A549 (cell line): ENCODE measurements around the gene TNIK. TPM values are rescaled to one million over a fixed set of nuclear protein-coding genes. Genes with fewer than 3 reads are reported as not detected.

Source experiments
- ATAC-seq, 2 experiments: fragments of 200-7000 bp in 1 of 2; fragments of >200 bp in 1 of 2; cut with Nextera tagmentation in 1 of 2; cut with Tn5 transposase in 1 of 2; 3 replicates each; pipeline versions ENCODE4 v1.8.0 to v1.9.1; 2018 to 2020; ENCODE audit warnings: mild to moderate bottlenecking in 1 of 2, moderate library complexity in 1 of 2
- CTCF ChIA-PET: fragments of 300-600 bp; sonication (Branson Sonifier 250); formaldehyde crosslinking; extraction: SDS; loops from one replicate; lab custom pipeline; 2021; ENCODE audit warnings: antibody characterized with exemption, inconsistent platforms; lab: Yijun Ruan, JAX
- POLR2A ChIA-PET: fragments of 350-600 bp; formaldehyde crosslinking; extraction: SDS; loops from one replicate; lab custom pipeline; 2021; ENCODE audit warnings: antibody characterized with exemption, inconsistent platforms; lab: Yijun Ruan, JAX
- DNase-seq, 2 experiments: peaks; one replicate each; pipeline versions ENCODE4 v3.0.0 to v3.0.0-alpha.2; 2011 to 2016; ENCODE audit warnings: low read depth in 1 of 2, low spot score in 1 of 2
- FAIRE-seq: peaks from 2 replicates; lab custom pipeline; 2011; peaks lifted over from hg19 to GRCh38; lab: Jason Lieb, UNC
- H3K27ac ChIP-seq, 2 experiments: fragments of >200 bp; sonication (Bioruptor Twin); formaldehyde crosslinking; 3 replicates each; pipeline ENCODE4 v1.5.1; 2016 to 2017
- H3K4me1 ChIP-seq: fragments of >200 bp; sonication (Bioruptor Twin); formaldehyde crosslinking; 3 replicates; pipeline ENCODE4 v1.6.1; 2016
- H3K4me2 ChIP-seq: fragments of >200 bp; sonication (Bioruptor Twin); formaldehyde crosslinking; 3 replicates; pipeline ENCODE4 v1.6.1; 2016
- H3K4me3 ChIP-seq: fragments of >200 bp; sonication (Bioruptor Twin); formaldehyde crosslinking; 3 replicates; pipeline ENCODE4 v1.5.1; 2016
- H3K9me3 ChIP-seq: fragments of >200 bp; sonication (Bioruptor Twin); formaldehyde crosslinking; 3 replicates; pipeline ENCODE4 v1.6.1; 2016
- BCL3 ChIP-seq: fragments of >200 bp; sonication (Bioruptor Twin); formaldehyde crosslinking; IDR thresholded peaks from 3 replicates; pipeline ENCODE4 v1.6.1; 2016
- CBX8 ChIP-seq: fragments of 200-600 bp; sonication (generic); IDR thresholded peaks from 2 replicates; pipeline ENCODE4 v1.6.1; 2016
- CHD2 ChIP-seq: fragments of 150-350 bp; IDR thresholded peaks from 2 replicates; pipeline ENCODE4 v1.6.1; 2014; ENCODE audit warnings: low read length; ENCODE audit not compliant: partially characterized antibody
- E2F6 ChIP-seq: IDR thresholded peaks from 2 replicates; pipeline ENCODE4 v1.6.1; 2012; ENCODE audit warnings: low read depth, borderline replicate concordance
- EHMT2 ChIP-seq: fragments of 200-600 bp; sonication (generic); IDR thresholded peaks from 2 replicates; pipeline ENCODE4 v1.6.1; 2016; ENCODE audit warnings: antibody characterized with exemption, low read depth, mild to moderate bottlenecking, moderate library complexity
- FOSL2 ChIP-seq, 2 experiments: fragments of 450-650 bp in 1 of 2; fragments of >200 bp in 1 of 2; sonication (Bioruptor Twin) in 1 of 2; formaldehyde crosslinking; IDR thresholded peaks; 2 replicates each; pipeline versions ENCODE4 v1.5.0 to v1.6.1; 2016 to 2020; ENCODE audit warnings: mild to moderate bottlenecking in 1 of 2, moderate library complexity in 1 of 2
- FOXS1 ChIP-seq: fragments of 250-450 bp; sonication (Bioruptor Pico); IDR thresholded peaks from 2 replicates; pipeline ENCODE4 v1.5.0; 2020; ENCODE audit warnings: mild to moderate bottlenecking, moderate library complexity
- GATA3 ChIP-seq: IDR thresholded peaks from 2 replicates; pipeline ENCODE4 v1.6.1; 2012; ENCODE audit warnings: borderline replicate concordance
- HES2 ChIP-seq: fragments of >200 bp; sonication (Bioruptor Twin); formaldehyde crosslinking; IDR thresholded peaks from 2 replicates; pipeline ENCODE4 v1.6.1; 2016
- HMGXB4 ChIP-seq: fragments of 250-450 bp; sonication (Bioruptor Pico); IDR thresholded peaks from 2 replicates; pipeline ENCODE4 v1.5.0; 2021; ENCODE audit warnings: mild to moderate bottlenecking, moderate library complexity, borderline replicate concordance
- HOXB13 ChIP-seq: fragments of 250-450 bp; sonication (Bioruptor Pico); IDR thresholded peaks from 2 replicates; pipeline ENCODE4 v1.5.0; 2020; ENCODE audit warnings: low read depth, mild to moderate bottlenecking, moderate library complexity
- HOXB5 ChIP-seq: fragments of 250-450 bp; sonication (Bioruptor Pico); IDR thresholded peaks from 2 replicates; pipeline ENCODE4 v1.5.0; 2020; ENCODE audit warnings: mild to moderate bottlenecking, moderate library complexity
- KDM5A ChIP-seq: fragments of 200-600 bp; sonication (generic); IDR thresholded peaks from 2 replicates; pipeline ENCODE4 v1.6.1; 2016; ENCODE audit warnings: antibody characterized with exemption, mild to moderate bottlenecking
- MAX ChIP-seq: IDR thresholded peaks from 2 replicates; pipeline ENCODE4 v1.6.1; 2012
- NFE2L2 ChIP-seq: fragments of 150-350 bp; conservative IDR thresholded peaks from 2 replicates; pipeline ENCODE4 v1.6.1; 2014; ENCODE audit warnings: low read length
- NPAS2 ChIP-seq: fragments of 250-450 bp; sonication (Bioruptor Pico); IDR thresholded peaks from 2 replicates; pipeline ENCODE4 v1.8.0; 2022; ENCODE audit warnings: mild to moderate bottlenecking, moderate library complexity, borderline replicate concordance
- NR3C1 ChIP-seq: fragments of >200 bp; sonication (Bioruptor Twin); formaldehyde crosslinking; IDR thresholded peaks from 3 replicates; pipeline ENCODE4 v1.6.1; 2017
- PHF8 ChIP-seq: fragments of 200-600 bp; sonication (generic); IDR thresholded peaks from 2 replicates; pipeline ENCODE4 v1.6.1; 2016; ENCODE audit warnings: low read depth, mild to moderate bottlenecking, antibody characterized with exemption, moderate library complexity, borderline replicate concordance
- POLR2A ChIP-seq: IDR thresholded peaks from 2 replicates; pipeline ENCODE4 v1.6.1; 2012; ENCODE audit warnings: mild to moderate bottlenecking, low read length
- POLR2AphosphoS2 ChIP-seq: conservative IDR thresholded peaks from 2 replicates; pipeline ENCODE4 v1.6.1; 2012; ENCODE audit warnings: low read length, improper control_type of control experiment, inconsistent platforms
- RARB ChIP-seq: fragments of 250-450 bp; sonication (Bioruptor Pico); IDR thresholded peaks from 2 replicates; pipeline ENCODE4 v1.8.0; 2021; ENCODE audit warnings: mild to moderate bottlenecking, moderate library complexity
- RFX5 ChIP-seq: fragments of 450-650 bp; IDR thresholded peaks from 2 replicates; pipeline ENCODE4 v1.7.1; 2014; ENCODE audit warnings: antibody characterized with exemption, mild to moderate bottlenecking, moderate library complexity
- SMC3 ChIP-seq: fragments of >200 bp; sonication (Bioruptor Twin); formaldehyde crosslinking; IDR thresholded peaks from 3 replicates; pipeline ENCODE4 v1.6.1; 2018; ENCODE audit warnings: inconsistent platforms
- SREBF2 ChIP-seq: fragments of 450-650 bp; IDR thresholded peaks from 2 replicates; pipeline ENCODE4 v1.6.1; 2014; ENCODE audit warnings: mild to moderate bottlenecking, moderate library complexity
- TFCP2L1 ChIP-seq: fragments of 250-450 bp; sonication (Bioruptor Pico); IDR thresholded peaks from 2 replicates; pipeline ENCODE4 v1.5.0; 2021; ENCODE audit warnings: mild to moderate bottlenecking
- TP53 ChIP-seq: fragments of 250-450 bp; sonication (Bioruptor Pico); IDR thresholded peaks from 2 replicates; pipeline ENCODE4 v1.5.0; 2021; ENCODE audit warnings: mild to moderate bottlenecking, moderate library complexity
- ZNF302 ChIP-seq: fragments of 250-450 bp; sonication (Bioruptor Pico); IDR thresholded peaks from 2 replicates; pipeline ENCODE4 v1.9.0; 2021; ENCODE audit warnings: inconsistent platforms, mild to moderate bottlenecking, moderate library complexity
- WGBS: methylation state at CpG from one replicate; pipeline ENCODE4 v1.1.6; 2017; ENCODE audit errors: missing lambda C conversion rate; 5-methylcytosine and 5-hydroxymethylcytosine counted together
- polyA plus RNA-seq, 4 experiments: library from polyadenylated mRNA; depleted of rRNA in 3 of 4; stranded (reverse); fragments of >200 nt; fragmentation: RNase III in 1 of 4; extraction: RNeasy Plus Mini Kit Qiagen cat#74134 plus additional on column Dnase treatment in 1 of 4; gene quantifications; 2 replicates in 3 of 4; 3 replicates in 1 of 4; pipeline ENCODE4 v1.2.3, GENCODE V29; 2011 to 2017
- TF ChIP-seq, protein P1 (sequence below): IDR thresholded peaks from 2 replicates; pipeline ENCODE4 v1.6.1; 2012

Gene TNIK
- polyA plus RNA-seq, 2 of the 4 experiments (the other 2 are of a cell fraction), result 1.6 to 1.8 TPM

- POLR2A ChIA-PET, result no interaction called here
- no peak for DNase-seq
- no peaks in the 10 kb centered on the region for H3K9me3 ChIP-seq
- CTCF ChIA-PET, result no interaction called here
- no peak for ATAC-seq
- 71% methylated on average over 4 of the region's 4 CpGs for WGBS
- TF ChIP-seq FOSL2 (IDR thresholded peaks at IDR 0.05), result no peak
- no peak for TF ChIP-seq FOSL2 (CRISPR knock-in tag; IDR thresholded peaks at IDR 0.05)
- TF ChIP-seq POLR2AphosphoS2, result no peak
- no peak for TF ChIP-seq NR3C1
- TF ChIP-seq CBX8, result no peak
- no peak for TF ChIP-seq HMGXB4 (CRISPR knock-in tag)
- TF ChIP-seq ZNF302 (CRISPR knock-in tag), result no peak
- TF ChIP-seq PHF8, result no peak
- TF ChIP-seq HOXB5 (CRISPR knock-in tag), result no peak
- no peak for TF ChIP-seq BCL3
- no peak for TF ChIP-seq KDM5A
- TF ChIP-seq FOXS1 (CRISPR knock-in tag), result no peak
- H3K4me2 ChIP-seq, result no peak overlapping the region
- no peak overlapping the region for H3K4me3 ChIP-seq
- no peak for FAIRE-seq
- no peaks in the 10 kb centered on the region; the same call in 2 of the 3 replicates for H3K4me1 ChIP-seq
- no peak overlapping the region for H3K27ac ChIP-seq
Measured at GRCh38 chr3:171353423-171353822, 106.8 kb downstream of the TNIK start.

GRCh38 chr3:171352387-171352935 lies 107.7 kb downstream of the TNIK start:
- ATAC-seq (no peak), DNase-seq (no peak), FAIRE-seq (no peak)
- Histone ChIP-seq H3K4me3 (no peak overlapping the region), H3K4me2 (no peak overlapping the region), H3K4me1 (no peaks in the 10 kb centered on the region; the same call in 2 of the 3 replicates), H3K27ac (no peak overlapping the region), H3K9me3 (no peaks in the 10 kb centered on the region)
- ChIA-PET CTCF (no interaction called here), POLR2A (no interaction called here)
- WGBS, result 41% methylated on average over 2 of the region's 2 CpGs
- TF ChIP-seq CHD2 (no peak), NFE2L2 (no peak), NPAS2 (CRISPR knock-in tag) (no peak), ZNF302 (CRISPR knock-in tag) (no peak), MAX (no peak), TP53 (CRISPR knock-in tag) (no peak)

- TF ChIP-seq EHMT2 (no peak), E2F6 (no peak), POLR2A (no peak), SREBF2 (no peak), HES2 (no peak), TFCP2L1 (CRISPR knock-in tag) (no peak), GATA3 (no peak), RFX5 (no peak), RARB (CRISPR knock-in tag) (no peak), PHF8 (no peak), HOXB13 (CRISPR knock-in tag) (no peak), SMC3 (no peak)
- TF ChIP-seq, protein P1, sequence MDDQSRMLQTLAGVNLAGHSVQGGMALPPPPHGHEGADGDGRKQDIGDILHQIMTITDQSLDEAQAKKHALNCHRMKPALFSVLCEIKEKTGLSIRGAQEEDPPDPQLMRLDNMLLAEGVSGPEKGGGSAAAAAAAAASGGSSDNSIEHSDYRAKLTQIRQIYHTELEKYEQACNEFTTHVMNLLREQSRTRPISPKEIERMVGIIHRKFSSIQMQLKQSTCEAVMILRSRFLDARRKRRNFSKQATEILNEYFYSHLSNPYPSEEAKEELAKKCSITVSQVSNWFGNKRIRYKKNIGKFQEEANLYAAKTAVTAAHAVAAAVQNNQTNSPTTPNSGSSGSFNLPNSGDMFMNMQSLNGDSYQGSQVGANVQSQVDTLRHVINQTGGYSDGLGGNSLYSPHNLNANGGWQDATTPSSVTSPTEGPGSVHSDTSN, result no peak
- Histone ChIP-seq H3K4me1 (no peaks in the 10 kb centered on the region; the same call in 2 of the 3 replicates), H3K9me3 (no peaks in the 10 kb centered on the region), H3K27ac (no peak overlapping the region), H3K4me2 (no peak overlapping the region), H3K4me3 (no peak overlapping the region)
- ATAC-seq (peak in 1 of 2 experiments; percentile 38; a peak in 1 of 6 replicates), DNase-seq (no peak), FAIRE-seq (no peak)
- ChIA-PET POLR2A (no interaction called here), CTCF (no interaction called here)
- 67% methylated on average over 1 of the region's 1 CpG for WGBS
Measured at GRCh38 chr3:171351676-171352075, 108.5 kb downstream of the TNIK start.
